H9 (cell line): ENCODE data around the gene NIM1K. TPM values are rescaled to one million over a fixed set of nuclear protein-coding genes. Genes with fewer than 3 reads are reported as not detected.

ENCODE experiments used
- DNase-seq: peaks from one replicate; pipeline ENCODE4 v3.0.0-alpha.2; 2017
- H2AFZ ChIP-seq: one replicate; pipeline ENCODE4 v1.6.1; 2013; ENCODE audit warnings: mild to moderate bottlenecking, low read length, control low read depth, moderate library complexity
- H2AK5ac ChIP-seq: 2 replicates; pipeline ENCODE4 v1.6.1; 2013; ENCODE audit warnings: low read length, control low read depth, mixed read lengths; ENCODE audit not compliant: insufficient read length
- H2BK120ac ChIP-seq: one replicate; pipeline ENCODE4 v1.6.1; 2013; ENCODE audit warnings: low read depth, mild to moderate bottlenecking, low read length, control low read depth, inconsistent platforms; ENCODE audit not compliant: poor library complexity, severe bottlenecking
- H2BK12ac ChIP-seq: 2 replicates; pipeline ENCODE4 v1.6.1; 2013; ENCODE audit warnings: low read length, control low read depth, mixed read lengths, low read depth; ENCODE audit not compliant: insufficient read length
- H2BK15ac ChIP-seq: 2 replicates; pipeline ENCODE4 v1.6.1; 2013; ENCODE audit warnings: low read depth, low read length, control low read depth
- H2BK20ac ChIP-seq: one replicate; pipeline ENCODE4 v1.6.1; 2013; ENCODE audit warnings: low read depth, mild to moderate bottlenecking, low read length, control low read depth, inconsistent platforms; ENCODE audit not compliant: poor library complexity, severe bottlenecking
- H2BK5ac ChIP-seq: 2 replicates; pipeline ENCODE4 v1.6.1; 2013; ENCODE audit warnings: low read length, control low read depth, mixed read lengths; ENCODE audit not compliant: insufficient read length
- H3K14ac ChIP-seq: 2 replicates; pipeline ENCODE4 v1.6.1; 2013; ENCODE audit warnings: low read length, control low read depth; ENCODE audit not compliant: insufficient read depth
- H3K18ac ChIP-seq: 2 replicates; pipeline ENCODE4 v1.6.1; 2013; ENCODE audit warnings: low read depth, mild to moderate bottlenecking, mixed read lengths, low read length, control low read depth; ENCODE audit not compliant: insufficient read length
- H3K23ac ChIP-seq: 2 replicates; pipeline ENCODE4 v1.6.1; 2013; ENCODE audit warnings: low read length, control low read depth, mixed read lengths, low read depth; ENCODE audit not compliant: insufficient read length
- H3K23me2 ChIP-seq: 2 replicates; pipeline ENCODE4 v1.6.1; 2013; ENCODE audit warnings: low read depth, mild to moderate bottlenecking, mixed read lengths, low read length, control low read depth; ENCODE audit not compliant: insufficient read length, poor library complexity, severe bottlenecking
- H3K27ac ChIP-seq: 2 replicates; pipeline ENCODE4 v1.5.1; 2013; ENCODE audit warnings: low read length, control low read depth, mixed read lengths, low read depth; ENCODE audit not compliant: insufficient read length
- H3K27me3 ChIP-seq: 2 replicates; pipeline ENCODE4 v1.6.1; 2013; ENCODE audit warnings: low read length, control low read depth, inconsistent platforms; ENCODE audit not compliant: insufficient read depth
- H3K4ac ChIP-seq: 2 replicates; pipeline ENCODE4 v1.6.1; 2013; ENCODE audit warnings: low read depth, mild to moderate bottlenecking, control low read depth, inconsistent platforms, low read length, moderate library complexity
- H3K4me1 ChIP-seq: 2 replicates; pipeline ENCODE4 v1.6.1; 2013; ENCODE audit warnings: low read length, control low read depth, inconsistent platforms; ENCODE audit not compliant: insufficient read depth
- H3K4me2 ChIP-seq: 2 replicates; pipeline ENCODE4 v1.6.1; 2013; ENCODE audit warnings: low read length, control low read depth, mixed read lengths; ENCODE audit not compliant: insufficient read length, insufficient read depth
- H3K56ac ChIP-seq: 2 replicates; pipeline ENCODE4 v1.6.1; 2013; ENCODE audit warnings: low read depth, mild to moderate bottlenecking, mixed read lengths, low read length, control low read depth; ENCODE audit not compliant: insufficient read length
- H3K79me1 ChIP-seq: 2 replicates; pipeline ENCODE4 v1.6.1; 2013; ENCODE audit warnings: low read depth, mild to moderate bottlenecking, moderate library complexity, low read length, control low read depth, inconsistent platforms; ENCODE audit not compliant: insufficient read depth, poor library complexity, severe bottlenecking
- H3K79me2 ChIP-seq: 2 replicates; pipeline ENCODE4 v1.6.1; 2013; ENCODE audit warnings: low read length, control low read depth, inconsistent platforms; ENCODE audit not compliant: insufficient read depth
- H3K9ac ChIP-seq: 2 replicates; pipeline ENCODE4 v1.6.1; 2013; ENCODE audit warnings: low read length, control low read depth, mixed read lengths; ENCODE audit not compliant: insufficient read length; ENCODE audit errors: extremely low read depth
- H3K9me3 ChIP-seq: one replicate; pipeline ENCODE4 v1.6.1; 2013; ENCODE audit warnings: low read depth, low read length, inconsistent platforms; ENCODE audit not compliant: control insufficient read depth
- H3T11ph ChIP-seq: one replicate; pipeline ENCODE4 v1.6.1; 2013; ENCODE audit warnings: mild to moderate bottlenecking, low read length, control low read depth, inconsistent platforms
- H4K20me1 ChIP-seq: one replicate; pipeline ENCODE4 v1.6.1; 2013; ENCODE audit not compliant: control insufficient read depth, insufficient read length, insufficient read depth
- H4K5ac ChIP-seq: 2 replicates; pipeline ENCODE4 v1.6.1; 2013; ENCODE audit warnings: low read depth, mild to moderate bottlenecking, mixed read lengths, low read length, control low read depth; ENCODE audit not compliant: insufficient read length
- H4K8ac ChIP-seq: replicated peaks from 2 replicates; pipeline ENCODE4 v1.6.1; 2013; ENCODE audit warnings: low read length, control low read depth, mixed read lengths, low read depth; ENCODE audit not compliant: insufficient read length
- H4K91ac ChIP-seq: 2 replicates; pipeline ENCODE4 v1.6.1; 2013; ENCODE audit warnings: low read depth, mild to moderate bottlenecking, moderate library complexity, mixed read lengths, low read length, control low read depth; ENCODE audit not compliant: insufficient read length
- H3K27ac Mint-ChIP-seq, 3 experiments: 2 replicates in 2 of 3; 3 replicates in 1 of 3; pipeline ENCODE4 v1.8.0; 2020 to 2021; ENCODE audit warnings: mixed read lengths in 3 of 3, mild to moderate bottlenecking in 1 of 3, moderate library complexity in 1 of 3
- H3K27me3 Mint-ChIP-seq: 2 replicates; pipeline ENCODE4 v1.8.0; 2021; ENCODE audit warnings: low read depth, mild to moderate bottlenecking, moderate library complexity, mixed read lengths
- H3K36me3 Mint-ChIP-seq, 3 experiments: 2 replicates in 2 of 3; 3 replicates in 1 of 3; pipeline ENCODE4 v1.8.0; 2020 to 2021; ENCODE audit warnings: low read depth in 3 of 3, mixed read lengths in 3 of 3; ENCODE audit not compliant: insufficient read depth in 1 of 3
- H3K4me1 Mint-ChIP-seq, 2 experiments: 2 replicates each; pipeline ENCODE4 v1.8.0; 2020; ENCODE audit warnings: mixed read lengths in 2 of 2
- H3K4me3 Mint-ChIP-seq, 2 experiments: 2 replicates in 1 of 2; 3 replicates in 1 of 2; pipeline ENCODE4 v1.8.0; 2020 to 2021; ENCODE audit warnings: mild to moderate bottlenecking in 2 of 2, mixed read lengths in 2 of 2, moderate library complexity in 1 of 2
- H3K9me3 Mint-ChIP-seq, 2 experiments: 2 replicates in 1 of 2; 3 replicates in 1 of 2; pipeline ENCODE4 v1.8.0; 2020; ENCODE audit warnings: mild to moderate bottlenecking in 2 of 2, mixed read lengths in 2 of 2, moderate library complexity in 1 of 2
- WGBS: extraction: QIAGEN DNeasy Blood & Tissue Kit; methylation state at CpG from one replicate; pipeline ENCODE4 v1.1.7; 2013; ENCODE audit warnings: missing lambda C conversion rate, low lambda C conversion rate, mixed read lengths; ENCODE audit not compliant: insufficient read length; ENCODE audit errors: extremely low coverage; 5-methylcytosine and 5-hydroxymethylcytosine counted together
- total RNA-seq: library from RNA; stranded (reverse); gene quantifications from 2 replicates; pipeline ENCODE4 v1.2.1, GENCODE V29; 2021
- TF ChIP-seq, protein P1 (sequence below): fragments of 200-600 bp; sonication (generic); conservative IDR thresholded peaks from 3 replicates; pipeline ENCODE4 v1.8.0; 2021; ENCODE audit warnings: antibody characterized with exemption, mild to moderate bottlenecking

NIM1K gene
- total RNA-seq, 1 experiment from 2014 or later = 0.07 TPM

DNA sequence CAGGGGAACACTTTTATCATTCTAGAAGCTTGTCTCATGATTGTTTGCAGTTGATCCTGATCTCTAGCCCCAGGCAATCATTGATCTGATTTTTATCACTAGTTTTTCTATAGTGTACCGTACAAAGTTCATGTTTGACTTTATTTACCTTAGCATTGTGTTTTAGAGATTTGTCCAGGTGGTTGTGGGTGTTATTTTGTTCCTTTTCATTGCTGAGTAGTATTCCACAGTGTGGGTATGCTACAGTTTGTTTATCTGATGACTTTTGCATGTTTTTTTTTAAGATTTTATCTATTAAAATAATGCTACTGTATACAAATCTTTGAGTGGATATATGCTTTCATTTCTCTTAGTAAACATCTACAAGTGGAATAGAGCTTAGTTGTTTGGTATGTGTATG, 45.1 kb upstream of the NIM1K start:
- Histone ChIP-seq H3T11ph (no peak overlapping the region), H3K18ac (no peak overlapping the region), H3K4me1 (no peaks in the 10 kb centered on the region), H2AFZ (no peak overlapping the region), H4K8ac (no peak overlapping the region), H2AK5ac (no peak overlapping the region), H4K20me1 (no peaks in the 10 kb centered on the region), H2BK120ac (no peak overlapping the region), H3K4ac (no peak overlapping the region), H4K5ac (no peak overlapping the region), H2BK12ac (no peak overlapping the region), H3K4me2 (no peak overlapping the region), H3K14ac (no peak overlapping the region), H3K79me1 (no peaks in the 10 kb centered on the region), H3K23ac (no peak overlapping the region), H4K91ac (no peak overlapping the region), H2BK15ac (no peak overlapping the region), H2BK5ac (no peak overlapping the region), H3K79me2 (no peaks in the 10 kb centered on the region; the same call in 1 of the 2 replicates), H3K9ac (no peak overlapping the region), H2BK20ac (no peak overlapping the region), H3K23me2 (no peaks in the 10 kb centered on the region), H3K27me3 (no peaks in the 10 kb centered on the region), H3K27ac (no peak overlapping the region), H3K9me3 (no peaks in the 10 kb centered on the region), H3K56ac (no peak overlapping the region)
- DNase-seq = no peak
- Mint-ChIP-seq H3K36me3 (peaks cover 7 to 54% (median 16%) of the 10 kb centered on the region in 3 experiments), H3K27me3 (no peaks in the 10 kb centered on the region), H3K4me1 (peaks cover 10 to 12% of the 10 kb centered on the region in 2 experiments), H3K4me3 (no peak overlapping the region), H3K27ac (no peak overlapping the region), H3K9me3 (no peaks in the 10 kb centered on the region)
- WGBS = no CpG with 5 or more reads among the region's 1 CpG
- TF ChIP-seq, protein P1, sequence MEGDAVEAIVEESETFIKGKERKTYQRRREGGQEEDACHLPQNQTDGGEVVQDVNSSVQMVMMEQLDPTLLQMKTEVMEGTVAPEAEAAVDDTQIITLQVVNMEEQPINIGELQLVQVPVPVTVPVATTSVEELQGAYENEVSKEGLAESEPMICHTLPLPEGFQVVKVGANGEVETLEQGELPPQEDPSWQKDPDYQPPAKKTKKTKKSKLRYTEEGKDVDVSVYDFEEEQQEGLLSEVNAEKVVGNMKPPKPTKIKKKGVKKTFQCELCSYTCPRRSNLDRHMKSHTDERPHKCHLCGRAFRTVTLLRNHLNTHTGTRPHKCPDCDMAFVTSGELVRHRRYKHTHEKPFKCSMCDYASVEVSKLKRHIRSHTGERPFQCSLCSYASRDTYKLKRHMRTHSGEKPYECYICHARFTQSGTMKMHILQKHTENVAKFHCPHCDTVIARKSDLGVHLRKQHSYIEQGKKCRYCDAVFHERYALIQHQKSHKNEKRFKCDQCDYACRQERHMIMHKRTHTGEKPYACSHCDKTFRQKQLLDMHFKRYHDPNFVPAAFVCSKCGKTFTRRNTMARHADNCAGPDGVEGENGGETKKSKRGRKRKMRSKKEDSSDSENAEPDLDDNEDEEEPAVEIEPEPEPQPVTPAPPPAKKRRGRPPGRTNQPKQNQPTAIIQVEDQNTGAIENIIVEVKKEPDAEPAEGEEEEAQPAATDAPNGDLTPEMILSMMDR = no peak
